Suprapubic skin (tissue), 4 donors: ENCODE results near the gene CLDN6.

Experiments used
- CTCF ChIP-seq, 2 donors: fragments of 200-600 bp in 1 of 2; fragments of 450-650 bp in 1 of 2; sonication (generic) in 1 of 2; IDR thresholded peaks; one replicate each; pipeline ENCODE4 v1.5.1; 2016 to 2019; ENCODE audit warnings: antibody characterized with exemption in 2 of 2, mild to moderate bottlenecking in 1 of 2, moderate library complexity in 1 of 2
- EP300 ChIP-seq: sonication (generic); formaldehyde crosslinking; IDR thresholded peaks from one replicate; pipeline ENCODE4 v1.6.1; 2017; ENCODE audit warnings: antibody characterized with exemption
- POLR2A ChIP-seq, 2 donors: fragments of 450-650 bp; IDR thresholded peaks; one replicate each; pipeline ENCODE4 v1.6.1; 2017; ENCODE audit warnings: antibody characterized with exemption in 2 of 2, mild to moderate bottlenecking in 2 of 2, moderate library complexity in 2 of 2
- POLR2AphosphoS5 ChIP-seq, 3 donors: sonication (generic); formaldehyde crosslinking; IDR thresholded peaks; one replicate each; pipeline ENCODE4 v1.6.1; 2017; ENCODE audit warnings: antibody characterized with exemption in 3 of 3

- TF ChIP-seq CTCF (IDR thresholded peaks at IDR 0.05) (peak in 1 of 2 donors; percentile 21), POLR2A (IDR thresholded peaks at IDR 0.05) (no peak), POLR2AphosphoS5 (IDR thresholded peaks at IDR 0.05) (no peak), EP300 (no peak)
These were observed 3.6 kb upstream of the CLDN6 start for GRCh38 chr16:3021449-3022207.
